HG03045 (cell line): ENCODE data around the gene LSM12.
"Not testable (repeated sequence)": the region's sequence is repeated elsewhere in the genome, so short reads cannot be mapped to it uniquely, and the experiment has no call there.

Experiments
- ATAC-seq: cut with Tn5 transposase; IDR thresholded peaks from one replicate; pipeline ENCODE4 v1.9.1; 2021; ENCODE audit warnings: mild to moderate bottlenecking, moderate library complexity; ENCODE audit not compliant: unreplicated experiment

The LSM12 gene

GRCh38 chr17:44076716-44077594 is 10.5 kb upstream of the LSM12 start:
- ATAC-seq: no peak

- no peak for ATAC-seq
These were observed 9.3 kb upstream of the LSM12 start for GRCh38 chr17:44075598-44076293.

DNA sequence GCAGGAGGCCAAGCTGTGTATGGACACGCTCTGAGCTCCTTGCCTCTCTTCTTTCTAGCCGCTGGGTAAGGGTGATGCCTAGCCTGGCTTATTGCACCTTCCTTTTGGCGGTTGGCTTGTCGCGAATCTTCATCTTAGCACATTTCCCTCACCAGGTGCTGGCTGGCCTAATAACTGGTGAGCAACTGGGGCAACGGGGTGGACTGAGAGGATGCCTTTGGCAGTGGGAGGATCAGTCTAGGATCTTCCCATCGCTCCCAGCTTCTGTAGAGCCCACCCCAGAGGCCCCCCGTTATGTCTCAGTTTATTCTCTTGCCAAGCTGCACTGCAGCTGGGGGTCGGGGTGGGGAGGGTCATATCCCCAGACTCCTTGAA is 8.4 kb upstream of the LSM12 start:
- no peak for ATAC-seq

DNA sequence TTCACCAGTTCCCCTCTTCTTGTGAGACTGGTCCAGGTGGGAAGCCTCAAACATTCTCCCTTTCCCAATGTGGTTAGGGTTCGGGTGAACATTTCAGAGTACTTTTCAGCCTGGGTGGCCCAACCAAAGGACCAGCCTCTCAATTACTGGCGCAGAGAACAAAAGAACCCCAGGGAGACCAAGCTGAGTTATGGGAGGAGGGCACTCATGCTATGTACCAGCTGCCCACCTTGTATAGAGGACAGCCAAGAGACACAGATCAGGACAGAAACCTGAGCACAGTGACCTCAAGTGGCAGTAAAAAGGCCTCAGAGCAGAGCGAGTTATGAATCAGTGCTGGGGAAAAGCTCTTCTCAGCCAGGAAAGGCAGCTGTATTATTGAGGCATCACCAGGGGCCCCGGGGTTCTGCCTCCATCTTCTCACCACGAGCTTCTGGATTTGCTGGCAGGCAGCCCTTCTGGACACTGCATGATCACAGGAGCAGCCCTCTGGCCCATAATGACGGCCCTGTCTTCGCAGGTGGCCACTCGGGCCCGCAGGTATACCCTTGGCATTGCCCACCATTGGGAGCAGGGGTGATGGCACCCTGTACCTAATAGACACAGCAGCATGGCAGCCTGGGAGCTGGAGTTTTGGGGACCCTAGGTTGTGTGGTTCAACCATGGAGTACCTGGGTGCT is 7.9 kb upstream of the LSM12 start:
- ATAC-seq: no peak

DNA sequence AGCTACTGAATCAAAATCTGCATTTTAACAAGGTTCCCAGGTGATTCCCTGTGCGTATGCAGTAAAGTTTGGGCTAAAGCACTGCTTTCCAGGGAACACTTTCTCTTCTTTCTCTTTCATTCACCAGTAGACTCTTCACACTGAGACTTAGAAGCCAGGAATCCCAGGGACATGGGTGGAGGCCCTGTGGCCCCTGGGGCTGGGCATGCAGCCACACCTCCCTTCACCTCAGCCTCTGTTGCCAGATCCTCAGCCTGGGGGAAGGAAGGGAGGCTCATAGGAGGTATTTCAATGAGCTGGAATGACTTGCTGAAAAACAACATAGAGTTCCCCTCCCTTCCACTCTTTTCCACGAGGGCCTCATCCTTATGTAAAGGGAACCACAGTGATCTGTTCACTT is 5.3 kb upstream of the LSM12 start:
- no peak for ATAC-seq

DNA sequence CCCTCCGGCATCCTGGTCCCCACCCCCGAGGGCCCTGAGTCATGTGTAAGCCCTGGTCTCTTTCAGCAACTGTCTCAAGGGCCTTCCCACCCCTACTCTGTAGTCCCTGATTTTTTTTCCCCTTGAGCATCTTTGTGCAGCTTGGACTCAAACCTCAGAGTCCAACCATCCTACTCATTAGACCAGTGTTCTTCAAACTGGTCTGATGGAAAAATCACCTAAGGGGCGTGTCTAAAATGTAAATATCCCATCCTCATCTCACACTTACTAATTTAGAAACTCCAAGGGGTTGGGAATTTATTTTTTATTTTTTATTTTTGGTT is 4.7 kb upstream of the LSM12 start:
- no peak for ATAC-seq

DNA sequence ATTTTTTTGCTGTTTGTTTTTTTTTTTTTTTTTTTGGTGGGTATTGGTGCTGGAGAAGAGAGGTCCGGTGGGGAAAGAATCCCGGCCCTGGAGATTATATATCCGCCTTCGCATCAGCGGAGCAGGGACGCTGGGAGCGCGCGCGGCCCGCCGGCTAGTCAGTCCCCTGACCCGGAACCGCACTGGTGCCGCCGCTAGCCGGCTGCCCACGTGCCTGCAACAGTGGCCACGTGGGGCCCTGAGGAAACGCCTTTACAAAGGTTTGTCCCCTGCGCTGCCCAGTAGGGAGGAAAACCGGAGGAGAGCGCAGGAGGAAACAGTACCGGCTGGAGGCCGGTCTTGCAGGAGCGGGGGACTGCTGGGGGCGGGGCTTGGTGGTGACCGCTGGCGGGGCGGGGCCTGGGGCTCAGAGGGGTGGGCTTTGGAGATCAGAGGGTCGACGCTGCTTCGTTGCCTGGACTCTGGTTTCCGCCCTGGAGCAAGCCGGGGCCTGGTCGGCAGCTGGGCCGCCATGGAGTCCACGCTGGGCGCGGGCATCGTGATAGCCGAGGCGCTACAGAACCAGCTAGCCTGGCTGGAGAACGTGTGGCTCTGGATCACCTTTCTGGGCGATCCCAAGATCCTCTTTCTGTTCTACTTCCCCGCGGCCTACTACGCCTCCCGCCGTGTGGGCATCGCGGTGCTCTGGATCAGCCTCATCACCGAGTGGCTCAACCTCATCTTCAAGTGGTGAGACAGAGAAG is 4.2 kb upstream of the LSM12 start, which contains the start of gene G6PC3:
Gene G6PC3 (plus strand): TSS at position 281 of the 743 bp plus-strand sequence. CDS start 231 bp downstream, at position 512.
- peak; percentile 62 for ATAC-seq

DNA sequence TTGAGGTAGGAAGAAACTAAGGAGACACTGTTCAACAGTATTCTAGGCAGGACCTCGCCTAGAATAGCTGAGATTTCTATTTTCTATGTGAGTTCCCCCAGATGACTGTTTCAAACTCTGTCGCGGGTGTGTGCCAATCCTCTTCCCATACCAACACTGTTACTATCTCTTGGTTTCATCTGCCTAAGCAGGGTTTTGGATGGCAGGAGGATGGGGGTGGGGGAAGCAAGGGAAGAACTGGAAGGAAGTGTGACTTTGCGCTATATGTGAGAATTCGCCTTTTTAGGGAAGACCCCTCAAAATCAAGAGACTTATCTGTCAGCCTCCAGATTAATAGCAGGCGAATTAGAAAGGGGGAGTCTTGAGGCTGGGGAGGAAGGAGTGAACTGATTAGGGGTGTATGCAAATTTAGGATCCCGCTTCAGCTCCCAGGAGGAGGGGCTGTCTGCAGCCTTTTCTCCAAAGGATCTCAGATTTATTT is 3.5 kb upstream of the LSM12 start:
- ATAC-seq: peak; percentile 3

- ATAC-seq: no peak
These were observed 1.1 kb upstream of the LSM12 start for GRCh38 chr17:44067545-44067940.

DNA sequence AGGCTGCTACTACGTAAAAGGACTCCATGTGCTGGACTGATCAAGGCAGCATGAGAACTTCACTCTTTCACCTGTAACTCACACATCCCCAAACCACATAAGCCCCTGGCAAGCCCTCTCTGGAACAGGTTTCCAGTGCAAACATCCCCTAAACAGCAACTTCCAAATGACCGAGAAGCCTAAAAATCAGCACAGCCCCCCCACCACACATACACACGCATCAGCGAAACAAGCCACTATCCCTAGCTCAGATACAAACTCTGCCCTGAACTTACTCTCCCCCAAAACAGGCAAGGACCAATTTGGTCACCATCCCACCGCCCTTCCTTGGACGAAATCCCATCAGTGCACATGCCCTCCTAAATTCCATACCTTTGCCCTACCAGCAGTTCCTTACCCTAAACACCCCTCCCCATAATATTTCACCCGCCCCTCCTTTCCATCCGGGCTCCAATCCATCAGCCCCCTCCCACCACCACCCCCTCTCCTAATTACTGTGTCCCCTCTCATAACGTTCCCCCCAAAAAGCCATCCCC is 735 bp downstream of the LSM12 start:
- no peak for ATAC-seq

DNA sequence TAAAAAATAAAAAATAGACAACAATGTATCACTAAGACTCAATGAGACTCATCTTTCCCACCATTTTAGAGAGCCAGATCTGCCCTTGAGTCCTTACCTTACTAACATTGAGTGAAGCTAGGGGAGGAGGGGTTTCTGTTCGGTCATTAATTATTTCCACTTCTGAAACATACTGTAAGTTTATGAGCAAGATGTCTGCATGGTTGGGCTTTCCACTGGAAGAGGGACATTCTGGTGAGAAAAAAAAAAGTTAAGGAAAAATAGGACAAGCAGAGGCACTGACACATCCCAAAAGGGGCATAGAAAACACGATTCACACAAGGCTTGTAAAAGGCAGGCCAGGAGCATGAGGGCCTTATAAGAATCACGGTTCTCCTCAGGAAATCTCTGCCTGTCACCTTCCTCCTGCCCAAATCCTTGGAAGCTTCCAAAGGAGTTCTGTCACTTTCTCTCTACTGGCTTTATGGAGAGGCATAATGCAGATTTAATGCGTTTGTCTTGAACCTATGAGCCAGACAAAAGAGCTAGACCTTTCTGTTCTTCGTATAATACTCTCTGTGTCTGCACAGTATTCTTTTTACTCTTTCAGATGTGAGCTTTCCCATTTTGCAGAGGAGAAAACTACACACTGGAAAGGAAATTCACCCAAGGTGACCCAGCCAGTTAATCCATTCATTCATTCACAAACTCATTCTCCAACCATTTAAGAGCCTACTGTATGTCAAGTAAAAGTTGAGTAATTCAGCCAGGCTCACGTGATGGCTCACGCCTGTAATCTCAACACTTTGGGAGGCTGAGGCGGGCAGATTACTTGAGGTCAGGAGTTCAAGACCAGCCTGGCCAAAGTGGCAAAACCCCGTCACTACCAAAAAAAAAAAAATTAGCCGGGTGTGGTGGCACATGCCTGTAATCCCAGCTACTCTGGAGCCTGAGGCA is 2.5 kb downstream of the LSM12 start:
- ATAC-seq: no peak

DNA sequence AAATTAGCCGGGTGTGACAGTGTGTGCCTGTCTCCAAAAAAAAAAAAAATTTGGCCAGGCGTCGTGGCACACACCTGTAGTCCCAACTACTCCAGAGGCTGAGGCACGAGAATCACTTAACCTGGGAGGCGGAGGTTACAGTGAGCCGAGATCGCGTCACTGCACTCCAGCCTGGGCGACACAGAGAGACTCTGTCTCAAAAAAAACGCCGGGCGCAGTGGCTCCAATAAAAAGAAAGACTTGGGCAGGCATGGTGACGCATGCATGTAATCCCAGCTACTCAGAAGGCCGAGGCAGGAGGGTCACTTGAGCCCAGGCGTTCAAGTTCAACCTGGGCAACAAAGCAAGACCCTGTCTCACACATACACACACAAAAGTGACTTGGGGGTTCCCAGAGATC is 3.6 kb downstream of the LSM12 start:
- no peak for ATAC-seq

- no peak for ATAC-seq
These were observed 5.0 kb downstream of the LSM12 start for GRCh38 chr17:44061446-44061845.

GRCh38 chr17:44059101-44059892 is 7.2 kb downstream of the LSM12 start:
- ATAC-seq: no peak

DNA sequence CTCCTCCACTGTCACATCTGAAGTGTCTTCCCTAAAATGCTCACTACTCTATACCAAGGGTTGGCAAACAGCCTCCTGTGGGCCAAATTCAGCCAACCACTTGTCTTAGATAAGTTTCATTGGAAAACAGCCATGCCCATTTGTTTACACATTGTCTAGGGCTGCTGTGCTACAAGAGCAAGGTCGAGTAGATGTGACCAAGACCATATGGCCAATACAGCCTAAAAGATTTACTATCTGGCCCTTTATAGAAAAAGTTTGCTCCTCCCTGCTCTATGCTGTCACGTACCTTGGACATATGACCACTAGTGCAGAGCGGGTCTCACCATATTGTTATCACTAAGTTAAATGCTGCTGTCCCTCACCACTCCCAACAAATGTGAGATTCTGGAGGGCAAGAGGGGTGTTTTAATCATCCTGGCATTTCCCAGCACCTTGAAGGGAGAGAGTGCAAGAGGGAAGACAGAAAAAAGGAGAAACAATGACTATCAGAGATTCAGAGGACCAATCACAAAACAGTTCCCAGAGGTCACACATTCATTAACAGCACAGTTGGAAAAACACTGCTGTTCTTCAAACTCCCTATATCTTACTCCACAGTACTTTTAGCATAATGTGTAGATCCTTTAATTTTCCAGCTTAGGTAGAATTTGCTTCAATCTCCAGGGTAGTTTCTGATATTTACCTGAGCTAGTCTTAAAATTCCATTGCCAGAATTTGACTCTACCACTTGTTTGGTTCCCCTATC is 13.2 kb downstream of the LSM12 start:
- no peak for ATAC-seq

GRCh38 chr17:44049294-44050060 is 17.0 kb downstream of the LSM12 start:
- ATAC-seq: no peak

DNA sequence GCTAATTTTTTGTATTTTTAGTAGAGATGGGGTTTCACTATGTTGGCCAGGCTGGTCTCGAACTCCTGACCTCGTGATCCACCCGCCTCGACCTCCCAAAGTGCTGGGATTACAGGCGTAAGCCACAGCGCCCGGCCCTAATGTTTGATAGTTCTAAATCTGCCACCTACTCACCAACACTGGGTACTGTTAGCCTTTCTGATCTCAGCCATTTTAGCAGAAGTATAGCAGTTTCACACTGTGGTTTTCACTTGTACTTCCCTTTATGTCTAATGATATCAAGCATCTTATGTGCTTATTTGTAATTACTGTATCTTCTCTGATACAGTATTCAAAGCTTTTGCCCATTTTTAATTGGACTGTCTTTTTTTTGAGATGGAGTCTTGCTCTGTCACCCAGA is 19.6 kb downstream of the LSM12 start:
- not testable (repeated sequence) for ATAC-seq
